Caco-2 (cell line): ENCODE data around the gene TRAPPC2. TPM values are rescaled to one million over a fixed set of nuclear protein-coding genes. Genes with fewer than 3 reads are reported as not detected.

Experiments
- BruUV-seq: library from RNA; stranded (reverse); fragments of 400-500 nt; replicated peaks from 2 replicates; lab custom pipeline; 2021; lab: Mats Ljungman, UMichigan
- CTCF ChIA-PET: fragments of 300-600 bp; sonication (Branson Sonifier 250); formaldehyde crosslinking; loops from one replicate; lab custom pipeline; 2022; ENCODE audit warnings: antibody characterized with exemption; lab: Charles Lee
- POLR2A ChIA-PET: fragments of 300-600 bp; sonication (Branson Sonifier 250); formaldehyde crosslinking; loops from one replicate; lab custom pipeline; 2022; ENCODE audit warnings: antibody characterized with exemption; lab: Charles Lee
- DNase-seq, 2 experiments: peaks; one replicate each; pipeline versions ENCODE4 v3.0.0 to v3.0.0-alpha.2; 2020 to 2022
- H3K27me3 ChIP-seq: replicated peaks from 2 replicates; pipeline ENCODE4 v1.6.0; 2011; ENCODE audit warnings: low read length; ENCODE audit not compliant: control insufficient read depth, insufficient read depth
- H3K36me3 ChIP-seq: 2 replicates; pipeline ENCODE4 v1.5.1; 2011; ENCODE audit warnings: low read length; ENCODE audit not compliant: control insufficient read depth, insufficient read depth
- H3K4me1 ChIP-seq: fragments of 250-450 bp; sonication (Bioruptor Pico); 2 replicates; pipeline ENCODE4 v1.5.1; 2020; ENCODE audit warnings: mild to moderate bottlenecking
- H3K4me3 ChIP-seq: 2 replicates; pipeline ENCODE4 v1.5.1; 2011; ENCODE audit warnings: low read depth, mild to moderate bottlenecking, control low read depth, low read length
- H3K9me3 ChIP-seq: fragments of 250-450 bp; sonication (Bioruptor Pico); 2 replicates; pipeline ENCODE4 v1.5.1; 2020; ENCODE audit warnings: mild to moderate bottlenecking, moderate library complexity
- H3K27ac Mint-ChIP-seq: one replicate; pipeline ENCODE4 v1.8.0; 2022; ENCODE audit warnings: mixed read lengths; ENCODE audit not compliant: unreplicated experiment
- H3K27me3 Mint-ChIP-seq: one replicate; pipeline ENCODE4 v1.8.0; 2022; ENCODE audit warnings: mixed read lengths; ENCODE audit not compliant: insufficient read depth, unreplicated experiment
- H3K36me3 Mint-ChIP-seq: one replicate; pipeline ENCODE4 v1.8.0; 2022; ENCODE audit warnings: mild to moderate bottlenecking, mixed read lengths; ENCODE audit not compliant: insufficient read depth, unreplicated experiment
- H3K4me1 Mint-ChIP-seq: one replicate; pipeline ENCODE4 v1.8.0; 2022; ENCODE audit warnings: low read depth, mixed read lengths; ENCODE audit not compliant: unreplicated experiment
- H3K4me3 Mint-ChIP-seq: one replicate; pipeline ENCODE4 v1.8.0; 2022; ENCODE audit warnings: mild to moderate bottlenecking, moderate library complexity, mixed read lengths; ENCODE audit not compliant: unreplicated experiment
- H3K9me3 Mint-ChIP-seq: one replicate; pipeline ENCODE4 v1.8.0; 2022; ENCODE audit warnings: mixed read lengths; ENCODE audit not compliant: unreplicated experiment
- intact Hi-C: fragments of 100-400 bp; cut with micrococcal nuclease; formaldehyde crosslinking; loops from one replicate; pipeline ENCODE4 v1.10.0; 2022; ENCODE audit not compliant: unreplicated experiment
- total RNA-seq: library from RNA; stranded (reverse); gene quantifications from 2 replicates; pipeline ENCODE4 v1.2.3, GENCODE V29; 2022
- TF ChIP-seq, protein P1 (sequence below), 2 experiments: fragments of 200-600 bp in 1 of 2; IDR thresholded peaks; 1 replicate in 1 of 2; 2 replicates in 1 of 2; pipeline versions ENCODE4 v1.5.1 to v1.8.0; 2011 to 2022; ENCODE audit warnings: antibody characterized with exemption in 1 of 2, control low read depth in 1 of 2, inconsistent platforms in 1 of 2, low read depth in 1 of 2, low read length in 1 of 2, mild to moderate bottlenecking in 1 of 2, moderate library complexity in 1 of 2; ENCODE audit not compliant: insufficient read depth in 1 of 2, severe bottlenecking in 1 of 2, unreplicated experiment in 1 of 2

Gene TRAPPC2
- total RNA-seq, 1 experiment from 2014 or later, result 19.3 TPM

DNA sequence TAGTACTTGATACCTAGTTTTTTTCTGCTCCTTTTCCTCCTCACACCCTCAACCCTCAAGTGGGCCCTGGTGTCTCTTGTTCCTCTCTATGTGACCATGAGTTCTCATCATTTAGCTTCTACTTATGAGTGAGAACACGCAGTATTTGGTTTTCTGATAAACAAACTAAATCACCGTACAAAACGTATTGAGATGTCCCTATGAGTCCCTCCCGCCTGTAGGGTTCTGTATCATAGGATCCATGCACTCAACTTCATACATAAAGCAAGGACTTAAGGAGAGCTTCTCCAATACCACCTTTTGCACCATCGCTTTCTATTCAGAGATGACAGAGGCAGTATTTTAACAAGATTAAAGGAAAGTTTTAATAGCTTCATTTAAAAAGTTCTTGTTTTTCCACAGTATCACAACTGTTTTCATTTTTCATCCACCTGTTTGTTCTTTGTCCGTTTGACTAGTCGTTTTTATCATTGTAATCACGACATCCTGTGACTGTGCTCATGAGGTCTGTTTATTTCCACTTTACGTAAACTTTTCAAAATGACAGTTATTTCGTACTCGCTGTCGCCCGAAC, 45.9 kb downstream of the TRAPPC2 start:
- intact Hi-C loops, result loop anchor here (1.0 kb wide), 1 partner anchor 19 kb away; no protein-coding TSS in a partner anchor
- ChIA-PET POLR2A (interaction anchor here (1.2 to 2.3 kb wide), 3 partner anchors 19 to 46 kb away, joined by 4 to 8 read pairs (median 5); partner anchors contain the start of genes OFD1, TCEANC and TRAPPC2), CTCF (no interaction called here)
- Mint-ChIP-seq H3K4me1 (peaks cover 17% of the 10 kb centered on the region), H3K36me3 (peaks cover 23% of the 10 kb centered on the region), H3K4me3 (peak overlapping the region; percentile 84), H3K9me3 (no peaks in the 10 kb centered on the region), H3K27ac (peak overlapping the region; percentile 86), H3K27me3 (no peaks in the 10 kb centered on the region)
- no peak for DNase-seq
- Histone ChIP-seq H3K4me3 (peak overlapping the region; percentile 76), H3K9me3 (no peaks in the 10 kb centered on the region), H3K27me3 (no peaks in the 10 kb centered on the region), H3K4me1 (no peaks in the 10 kb centered on the region; the same call in 1 of the 2 replicates), H3K36me3 (no peaks in the 10 kb centered on the region)
- BruUV-seq, result TSS peak; percentile 92
- TF ChIP-seq, protein P1, sequence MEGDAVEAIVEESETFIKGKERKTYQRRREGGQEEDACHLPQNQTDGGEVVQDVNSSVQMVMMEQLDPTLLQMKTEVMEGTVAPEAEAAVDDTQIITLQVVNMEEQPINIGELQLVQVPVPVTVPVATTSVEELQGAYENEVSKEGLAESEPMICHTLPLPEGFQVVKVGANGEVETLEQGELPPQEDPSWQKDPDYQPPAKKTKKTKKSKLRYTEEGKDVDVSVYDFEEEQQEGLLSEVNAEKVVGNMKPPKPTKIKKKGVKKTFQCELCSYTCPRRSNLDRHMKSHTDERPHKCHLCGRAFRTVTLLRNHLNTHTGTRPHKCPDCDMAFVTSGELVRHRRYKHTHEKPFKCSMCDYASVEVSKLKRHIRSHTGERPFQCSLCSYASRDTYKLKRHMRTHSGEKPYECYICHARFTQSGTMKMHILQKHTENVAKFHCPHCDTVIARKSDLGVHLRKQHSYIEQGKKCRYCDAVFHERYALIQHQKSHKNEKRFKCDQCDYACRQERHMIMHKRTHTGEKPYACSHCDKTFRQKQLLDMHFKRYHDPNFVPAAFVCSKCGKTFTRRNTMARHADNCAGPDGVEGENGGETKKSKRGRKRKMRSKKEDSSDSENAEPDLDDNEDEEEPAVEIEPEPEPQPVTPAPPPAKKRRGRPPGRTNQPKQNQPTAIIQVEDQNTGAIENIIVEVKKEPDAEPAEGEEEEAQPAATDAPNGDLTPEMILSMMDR (IDR thresholded peaks at IDR 0.05; ENCODE audit: insufficient read depth in 1 of 2, low read depth in 1 of 2, low read length in 1 of 2, severe bottlenecking in 1 of 2, unreplicated experiment in 1 of 2), result no peak

GRCh38 chrX:13687203-13687602, 47.2 kb downstream of the TRAPPC2 start:
- no peaks in the 10 kb centered on the region for H3K27me3 Mint-ChIP-seq
- H3K4me1 Mint-ChIP-seq, result peaks cover 6% of the 10 kb centered on the region
- Histone ChIP-seq H3K36me3 (no peaks in the 10 kb centered on the region), H3K9me3 (no peaks in the 10 kb centered on the region), H3K27me3 (no peaks in the 10 kb centered on the region), H3K4me1 (no peaks in the 10 kb centered on the region), H3K4me3 (no peak overlapping the region)
- BruUV-seq, result no TSS peak
- ChIA-PET POLR2A (interaction anchor here (2.3 kb wide), 1 partner anchor 47 kb away, joined by 8 read pairs; the partner anchor contains the start of genes OFD1 and TRAPPC2), CTCF (no interaction called here)
- DNase-seq, result no peak
- H3K27ac Mint-ChIP-seq, result no peak overlapping the region
- intact Hi-C loops, result no loop called here
- TF ChIP-seq, protein P1 (IDR thresholded peaks at IDR 0.05; ENCODE audit: insufficient read depth in 1 of 2, low read depth in 1 of 2, low read length in 1 of 2, severe bottlenecking in 1 of 2, unreplicated experiment in 1 of 2), result no peak
- no peak overlapping the region for H3K4me3 Mint-ChIP-seq
- H3K36me3 Mint-ChIP-seq, result peaks cover 14% of the 10 kb centered on the region
- no peaks in the 10 kb centered on the region for H3K9me3 Mint-ChIP-seq

- Mint-ChIP-seq H3K4me3 (no peak overlapping the region), H3K27me3 (no peaks in the 10 kb centered on the region), H3K4me1 (peaks cover 6% of the 10 kb centered on the region), H3K36me3 (peaks cover 8% of the 10 kb centered on the region), H3K9me3 (no peaks in the 10 kb centered on the region), H3K27ac (no peak overlapping the region)
- no peaks in the 10 kb centered on the region for H3K4me1 ChIP-seq
- ChIA-PET CTCF (no interaction called here), POLR2A (no interaction called here)
- BruUV-seq, result no TSS peak
- intact Hi-C loops, result no loop called here
- TF ChIP-seq, protein P1 (IDR thresholded peaks at IDR 0.05; ENCODE audit: insufficient read depth in 1 of 2, low read depth in 1 of 2, low read length in 1 of 2, severe bottlenecking in 1 of 2, unreplicated experiment in 1 of 2), result no peak
- H3K36me3 ChIP-seq, result no peaks in the 10 kb centered on the region
- no peak overlapping the region for H3K4me3 ChIP-seq
- no peak for DNase-seq
- H3K27me3 ChIP-seq, result no peaks in the 10 kb centered on the region
- no peaks in the 10 kb centered on the region for H3K9me3 ChIP-seq
Measured at GRCh38 chrX:13685126-13685763, 49.2 kb downstream of the TRAPPC2 start.
